Lung (tissue), 12 donors: ENCODE results near the gene EBF4. TPM values are rescaled to one million over a fixed set of nuclear protein-coding genes. Genes with fewer than 3 reads are reported as not detected.

Experiments
- ATAC-seq: fragments of 200-7000 bp; cut with Tn5 transposase; one replicate; pipeline ENCODE4 v1.9.1; 2020; ENCODE audit warnings: moderate number of reproducible peaks; ENCODE audit not compliant: insufficient read depth, low FRiP score
- DNase-seq, 3 donors: peaks; one replicate each; pipeline ENCODE4 v3.0.0-alpha.2; 2013 to 2017
- H3K27ac ChIP-seq, 2 donors: one replicate each; pipeline ENCODE4 v1.5.1; 2013; ENCODE audit warnings: mild to moderate bottlenecking in 2 of 2, moderate library complexity in 2 of 2, control low read depth in 1 of 2, inconsistent platforms in 1 of 2, low read depth in 1 of 2, low read length in 1 of 2
- H3K27me3 ChIP-seq, 3 donors: one replicate each; pipeline ENCODE4 v1.5.1; 2013; ENCODE audit warnings: low read length in 2 of 3; ENCODE audit not compliant: control insufficient read depth in 3 of 3, insufficient read depth in 3 of 3
- H3K36me3 ChIP-seq, 4 donors: one replicate each; pipeline ENCODE4 v1.5.1; 2013; ENCODE audit warnings: low read length in 4 of 4, mild to moderate bottlenecking in 1 of 4, moderate library complexity in 1 of 4; ENCODE audit not compliant: control insufficient read depth in 4 of 4, insufficient read depth in 4 of 4
- H3K4me1 ChIP-seq, 5 donors: one replicate each; pipeline ENCODE4 v1.5.1; 2013; ENCODE audit warnings: low read length in 5 of 5, mild to moderate bottlenecking in 2 of 5, moderate library complexity in 1 of 5; ENCODE audit not compliant: control insufficient read depth in 5 of 5, insufficient read depth in 5 of 5
- H3K4me3 ChIP-seq: one replicate; pipeline ENCODE4 v1.5.1; 2013; ENCODE audit warnings: mild to moderate bottlenecking, control low read depth, moderate library complexity
- H3K9ac ChIP-seq, 2 donors: one replicate each; pipeline ENCODE4 v1.5.1; 2013; ENCODE audit warnings: low read length in 2 of 2, control low read depth in 1 of 2; ENCODE audit not compliant: insufficient read depth in 1 of 2
- H3K9me3 ChIP-seq, 4 donors: one replicate each; pipeline ENCODE4 v1.5.1; 2013; ENCODE audit warnings: low read length in 3 of 4, mild to moderate bottlenecking in 1 of 4, moderate library complexity in 1 of 4; ENCODE audit not compliant: control insufficient read depth in 4 of 4, insufficient read depth in 3 of 4
- CTCF ChIP-seq: IDR thresholded peaks from 2 replicates; pipeline ENCODE4 v1.5.1; 2012; ENCODE audit warnings: mild to moderate bottlenecking; ENCODE audit errors: control extremely low read depth, extremely low read depth
- WGBS, 2 donors: extraction: QIAGEN DNeasy Blood & Tissue Kit; methylation state at CpG; one replicate each; pipeline ENCODE4 v1.1.7; 2013; 5-methylcytosine and 5-hydroxymethylcytosine counted together
- polyA plus RNA-seq, 2 donors: library from polyadenylated mRNA; stranded (reverse); fragments of 200-250 nt; gene quantifications; one replicate each; pipeline ENCODE4 v1.2.1, GENCODE V29; 2013
- total RNA-seq, 2 donors: library from RNA; depleted of rRNA in 1 of 2; stranded (reverse); fragments of >200 nt in 1 of 2; gene quantifications; one replicate each; pipeline ENCODE4 v1.2.1, GENCODE V29; 2014 to 2021
- donor health status: control.
- donor health status: control.
- donor health status: Bipolar disorder and iron deficiency.
- donor health status: healthy.
- donor health status: DM: yes; HTN: yes; CAD: no.

The EBF4 gene
- total and polyA plus RNA-seq, 4 donors = 5.8 to 15.8 (median 7.4) TPM

- 67 to 70% methylated on average over 18 of the region's 18 CpGs for WGBS, 2 donors
- ATAC-seq (no peak), DNase-seq (no peak)
- no peak for TF ChIP-seq CTCF
- Histone ChIP-seq H3K9me3 (no peaks in the 10 kb centered on the region), H3K27ac (no peak overlapping the region), H3K27me3 (peaks cover 0 to 38% (median 16%) of the 10 kb centered on the region in 3 donors), H3K9ac (no peak overlapping the region), H3K36me3 (no peaks in the 10 kb centered on the region), H3K4me1 (peaks cover 0 to 16% (median 10%) of the 10 kb centered on the region in 5 donors), H3K4me3 (no peak overlapping the region)
Measured at GRCh38 chr20:2755451-2756055, 63.0 kb downstream of the EBF4 start.

GRCh38 chr20:2756056-2756611, 63.6 kb downstream of the EBF4 start:
- Histone ChIP-seq H3K4me3 (no peak overlapping the region), H3K27me3 (peaks cover 0 to 34% (median 16%) of the 10 kb centered on the region in 3 donors), H3K9ac (no peak overlapping the region), H3K36me3 (no peaks in the 10 kb centered on the region), H3K4me1 (peaks cover 0 to 13% (median 10%) of the 10 kb centered on the region in 5 donors), H3K27ac (no peak overlapping the region), H3K9me3 (no peaks in the 10 kb centered on the region)
- no peak for TF ChIP-seq CTCF
- DNase-seq (peak in 2 of 3 donors; percentile 45 to 54), ATAC-seq (no peak)
- WGBS, 2 donors = 46 to 54% methylated on average over 5 of the region's 5 CpGs

- H3K9ac ChIP-seq = no peak overlapping the region
- no peaks in the 10 kb centered on the region for H3K36me3 ChIP-seq
- DNase-seq (no peak), ATAC-seq (no peak)
- WGBS, 2 donors = 92 to 93% methylated on average over 5 of the region's 5 CpGs
- H3K27ac ChIP-seq = no peak overlapping the region
- no peak for TF ChIP-seq CTCF
- no peaks in the 10 kb centered on the region for H3K9me3 ChIP-seq
- H3K27me3 ChIP-seq = peaks cover 0 to 31% (median 16%) of the 10 kb centered on the region in 3 donors
- peaks cover 0 to 12% (median 9%) of the 10 kb centered on the region in 5 donors for H3K4me1 ChIP-seq
- H3K4me3 ChIP-seq = no peak overlapping the region
Measured at GRCh38 chr20:2757001-2757400, 64.4 kb downstream of the EBF4 start.
